Mucosa of descending colon (tissue), 3 donors: ENCODE measurements around the gene ZBTB21. TPM values are rescaled to one million over a fixed set of nuclear protein-coding genes. Genes with fewer than 3 reads are reported as not detected.

ENCODE experiments used
- ATAC-seq: fragments of 200-7000 bp; cut with Tn5 transposase; one replicate; pipeline ENCODE4 v1.9.1; 2020; ENCODE audit warnings: mild to moderate bottlenecking, moderate library complexity
- DNase-seq, 3 donors: peaks; one replicate each; pipeline ENCODE4 v3.0.0-alpha.2; 2020
- H3K36me3 ChIP-seq: fragments of 200-600 bp; one replicate; pipeline ENCODE4 v1.8.0; 2021; ENCODE audit warnings: low read depth, mild to moderate bottlenecking
- H3K4me1 ChIP-seq: fragments of 200-600 bp; one replicate; pipeline ENCODE4 v1.8.0; 2021; ENCODE audit warnings: low read depth, mild to moderate bottlenecking
- H3K4me3 ChIP-seq: fragments of 200-600 bp; one replicate; pipeline ENCODE4 v1.8.0; 2021; ENCODE audit warnings: mild to moderate bottlenecking
- H3K9me3 ChIP-seq: fragments of 200-600 bp; one replicate; pipeline ENCODE4 v1.8.0; 2021; ENCODE audit warnings: mild to moderate bottlenecking
- CTCF ChIP-seq: fragments of 200-600 bp; IDR thresholded peaks from one replicate; pipeline ENCODE4 v1.8.0; 2022; ENCODE audit warnings: antibody characterized with exemption, mild to moderate bottlenecking
- intact Hi-C, 2 donors: fragments of 100-400 bp; cut with DNase I in 1 of 2; cut with micrococcal nuclease in 1 of 2; formaldehyde crosslinking; loops; one replicate each; pipeline versions ENCODE4 v1.11.0 to v1.11.1; 2022; cut with DNase I, micrococcal nuclease
- total RNA-seq, 3 donors: library from RNA; stranded (reverse); fragmentation: NEBNext Ultra II Directional in 2 of 3; extraction: Animal tissue kit (Norgen Biotek cat#: 25700) in 2 of 3; gene quantifications; one replicate each; pipeline versions ENCODE4 v1.2.1 to v1.2.4, GENCODE V29; 2021 to 2023
- donor health status: DM: no; HTN: no; CAD: no; lungs with moderate emphysema.
- donor health status: DM: no; HTN: no; CAD: no.
- donor health status: DM: no; HTN: yes; CAD: no.

ZBTB21 gene
- total RNA-seq, 3 donors from 2014 or later = 11.8 to 18.9 (median 14.6) TPM

GRCh38 chr21:41989698-41990097, 20.5 kb downstream of the ZBTB21 start:
- H3K4me1 ChIP-seq = no peaks in the 10 kb centered on the region
- no peaks in the 10 kb centered on the region for H3K36me3 ChIP-seq
- no peak for TF ChIP-seq CTCF
- intact Hi-C loops = no loop called here
- no peak overlapping the region for H3K4me3 ChIP-seq
- no peaks in the 10 kb centered on the region for H3K9me3 ChIP-seq
- DNase-seq (no peak), ATAC-seq (no peak)

GRCh38 chr21:41987310-41987709, 22.9 kb downstream of the ZBTB21 start:
- no peak overlapping the region for H3K4me3 ChIP-seq
- intact Hi-C loops = no loop called here
- no peak for TF ChIP-seq CTCF
- DNase-seq (no peak), ATAC-seq (no peak)
- no peaks in the 10 kb centered on the region for H3K4me1 ChIP-seq
- no peaks in the 10 kb centered on the region for H3K36me3 ChIP-seq
- H3K9me3 ChIP-seq = no peaks in the 10 kb centered on the region

- Histone ChIP-seq H3K4me1 (no peaks in the 10 kb centered on the region), H3K4me3 (no peak overlapping the region), H3K9me3 (no peaks in the 10 kb centered on the region), H3K36me3 (no peaks in the 10 kb centered on the region)
- ATAC-seq = no peak
- TF ChIP-seq CTCF = no peak
- intact Hi-C loops = no loop called here
- no peak for DNase-seq
Measured at GRCh38 chr21:41985662-41986416, 24.3 kb downstream of the ZBTB21 start.

- Histone ChIP-seq H3K4me1 (no peaks in the 10 kb centered on the region), H3K36me3 (no peaks in the 10 kb centered on the region), H3K9me3 (no peaks in the 10 kb centered on the region), H3K4me3 (no peak overlapping the region)
- intact Hi-C loops = no loop called here
- DNase-seq (no peak), ATAC-seq (no peak)
- TF ChIP-seq CTCF = no peak
Measured at GRCh38 chr21:41983229-41983628, 26.9 kb downstream of the ZBTB21 start.

GRCh38 chr21:41980561-41980960, 29.6 kb downstream of the ZBTB21 start:
- intact Hi-C loops = no loop called here
- DNase-seq = no peak

More at GRCh38 chr21:41980561-41980960, 29.6 kb downstream of the ZBTB21 start:
- ATAC-seq = no peak
- no peaks in the 10 kb centered on the region for H3K36me3 ChIP-seq
- H3K4me3 ChIP-seq = no peak overlapping the region
- TF ChIP-seq CTCF = no peak
- no peaks in the 10 kb centered on the region for H3K4me1 ChIP-seq
- H3K9me3 ChIP-seq = no peaks in the 10 kb centered on the region
